Activated T-helper 17 cell treated with anti-CD3 and anti-CD28 coated beads, Interleukin-2, amount 50 U/mL, for 72 hours (primary cell): ENCODE measurements around the gene RNU5B-1. TPM values are rescaled to one million over a fixed set of nuclear protein-coding genes. Genes with fewer than 3 reads are reported as not detected.

ENCODE experiments used
- ATAC-seq: fragments of 150-1000 bp; cut with Tn5 transposase; replicated peaks from 2 replicates; pipeline ENCODE4 v1.10.0; 2021; ENCODE audit warnings: mild to moderate bottlenecking, moderate library complexity
- H3K27ac Mint-ChIP-seq: one replicate; pipeline ENCODE4 v1.8.0; 2022; ENCODE audit warnings: mixed read lengths
- H3K27me3 Mint-ChIP-seq: one replicate; pipeline ENCODE4 v1.8.0; 2022; ENCODE audit warnings: mixed read lengths
- H3K36me3 Mint-ChIP-seq: one replicate; pipeline ENCODE4 v1.8.0; 2022; ENCODE audit warnings: low read depth, mild to moderate bottlenecking, mixed read lengths
- H3K4me1 Mint-ChIP-seq: one replicate; pipeline ENCODE4 v1.8.0; 2022; ENCODE audit warnings: mixed read lengths
- H3K4me3 Mint-ChIP-seq: one replicate; pipeline ENCODE4 v1.8.0; 2022; ENCODE audit warnings: mild to moderate bottlenecking, mixed read lengths
- H3K9me3 Mint-ChIP-seq: one replicate; pipeline ENCODE4 v1.8.0; 2022; ENCODE audit warnings: mixed read lengths
- total RNA-seq, 2 donors: library from RNA; stranded (reverse); gene quantifications; one replicate each; pipeline ENCODE4 v1.2.3, GENCODE V29; 2022

RNU5B-1 gene
- total RNA-seq, 2 donors from 2014 or later: 14.1 TPM; not detected in 1

DNA sequence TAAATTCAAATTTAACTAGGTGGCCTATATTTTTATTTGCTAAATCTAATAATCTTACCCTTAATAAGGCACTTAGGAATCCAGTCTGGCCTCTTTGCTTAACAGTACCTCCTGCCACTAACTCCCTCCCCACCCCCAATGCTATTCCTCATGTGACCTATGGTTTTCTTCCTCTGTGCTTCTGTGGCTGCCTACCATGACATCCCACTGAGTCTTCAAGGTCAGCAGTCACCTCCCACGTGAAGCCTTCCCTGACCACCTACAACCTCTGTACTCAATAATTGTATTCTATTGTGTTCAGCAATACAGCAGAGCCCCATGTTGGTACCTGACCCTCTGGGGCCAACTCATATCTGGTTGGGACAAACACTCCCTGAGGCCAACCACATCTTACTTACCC, 27.5 kb upstream of the RNU5B-1 start:
- Mint-ChIP-seq H3K27me3 (no peaks in the 10 kb centered on the region), H3K36me3 (peaks cover 9% of the 10 kb centered on the region), H3K27ac (peak overlapping the region; percentile 1), H3K9me3 (no peaks in the 10 kb centered on the region), H3K4me3 (no peak overlapping the region), H3K4me1 (peaks cover 21% of the 10 kb centered on the region)
- no peak for ATAC-seq

DNA sequence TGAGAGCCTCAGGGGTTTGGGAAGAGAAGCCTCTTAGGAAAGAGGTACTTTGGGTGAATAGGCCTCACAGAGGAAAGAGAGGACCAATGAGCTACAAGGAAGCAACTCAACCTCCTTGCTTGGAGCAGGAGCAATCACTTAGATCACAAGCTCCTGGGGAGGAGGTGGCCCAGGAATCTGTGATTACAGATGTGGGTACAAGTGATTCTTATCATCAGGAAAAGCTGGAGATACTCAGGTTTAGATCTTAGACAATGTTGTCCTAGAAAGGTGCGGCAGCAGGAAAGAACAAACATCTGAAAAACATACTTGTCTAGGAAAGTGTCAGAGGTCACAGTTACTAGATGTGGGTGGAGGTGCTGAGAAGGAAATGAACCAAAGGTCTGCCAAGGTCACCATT, 26.0 kb upstream of the RNU5B-1 start:
- no peak overlapping the region for H3K4me3 Mint-ChIP-seq
- peaks cover 23% of the 10 kb centered on the region for H3K4me1 Mint-ChIP-seq
- H3K9me3 Mint-ChIP-seq: no peaks in the 10 kb centered on the region
- no peak for ATAC-seq
- H3K27ac Mint-ChIP-seq: peak overlapping the region; percentile 1
- H3K27me3 Mint-ChIP-seq: no peaks in the 10 kb centered on the region
- peaks cover 14% of the 10 kb centered on the region for H3K36me3 Mint-ChIP-seq

DNA sequence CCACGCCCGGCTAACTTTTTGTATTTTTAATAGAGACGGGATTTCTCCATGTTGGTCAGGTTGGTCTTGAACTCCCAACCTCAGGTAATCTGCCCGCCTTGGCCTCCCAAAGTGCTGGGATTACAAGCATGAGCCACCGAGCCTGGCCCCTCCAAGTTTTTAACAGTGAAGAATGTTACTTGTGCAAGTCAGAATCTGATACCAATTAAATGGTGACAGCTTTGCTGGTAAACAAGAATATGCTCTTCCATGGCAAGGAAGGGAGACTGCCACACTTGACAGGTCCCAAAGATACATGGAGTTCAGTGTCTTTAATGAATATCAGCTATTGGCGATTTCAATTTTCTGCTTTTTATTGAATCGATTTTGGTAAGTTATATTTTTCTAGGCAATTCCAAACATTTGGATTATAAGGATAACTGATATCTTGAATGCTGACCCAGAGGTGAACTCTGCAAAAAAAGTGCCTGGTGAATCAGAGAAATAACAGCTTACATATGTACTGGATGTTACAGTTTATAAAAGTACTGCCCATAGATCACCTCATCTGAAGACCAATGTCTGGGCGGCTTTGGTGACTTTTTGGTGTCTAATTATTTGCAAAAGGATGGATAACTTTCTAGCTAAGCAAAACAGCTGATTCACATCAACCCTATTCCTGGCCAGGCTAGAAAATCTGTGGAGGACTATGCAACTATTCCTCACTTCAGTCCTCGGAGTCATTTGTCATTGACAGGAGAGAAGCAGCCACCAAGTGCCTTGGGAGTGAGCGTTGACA, 19.0 kb upstream of the RNU5B-1 start:
- peak overlapping the region; percentile 90 for H3K4me3 Mint-ChIP-seq
- H3K27ac Mint-ChIP-seq: peak overlapping the region; percentile 94
- H3K9me3 Mint-ChIP-seq: no peaks in the 10 kb centered on the region
- H3K36me3 Mint-ChIP-seq: peaks cover 4% of the 10 kb centered on the region
- ATAC-seq: no peak
- H3K4me1 Mint-ChIP-seq: peaks cover 10% of the 10 kb centered on the region
- H3K27me3 Mint-ChIP-seq: no peaks in the 10 kb centered on the region

DNA sequence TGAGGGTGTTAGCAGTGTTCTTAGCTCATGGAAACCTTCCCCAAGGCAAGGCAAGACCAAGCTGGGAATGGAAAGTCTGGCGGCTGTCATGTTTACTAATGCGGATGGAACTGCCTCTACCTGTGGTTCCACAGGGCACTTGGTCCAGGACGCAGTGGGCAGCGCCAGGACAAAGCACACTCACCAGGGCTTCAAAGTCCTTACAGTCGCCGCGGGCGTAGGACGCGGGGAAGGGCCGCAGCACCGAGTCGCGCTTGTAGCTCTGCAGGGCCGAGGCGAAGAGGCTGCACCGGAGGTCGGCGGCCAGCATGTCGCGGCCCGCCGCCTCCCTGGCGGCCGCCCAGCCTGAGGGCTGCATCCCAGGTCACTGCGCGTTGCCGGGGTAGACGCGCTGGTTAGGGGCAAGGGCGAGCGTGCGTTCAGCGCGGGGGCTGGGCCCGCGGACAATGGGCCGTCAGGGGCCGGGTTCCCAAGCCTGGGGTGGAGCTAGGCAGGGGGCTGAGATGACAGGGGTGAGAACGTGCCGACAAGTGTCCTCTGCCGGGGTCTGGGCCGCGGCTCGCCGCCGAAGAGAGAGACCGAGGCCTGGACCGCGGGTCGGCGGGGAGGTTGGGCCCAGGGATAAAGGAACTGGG, 18.3 kb upstream of the RNU5B-1 start:
- H3K27me3 Mint-ChIP-seq: no peaks in the 10 kb centered on the region
- peak; percentile 47 for ATAC-seq
- peaks cover 4% of the 10 kb centered on the region for H3K36me3 Mint-ChIP-seq
- H3K27ac Mint-ChIP-seq: peak overlapping the region; percentile 94
- H3K4me1 Mint-ChIP-seq: peaks cover 10% of the 10 kb centered on the region
- no peaks in the 10 kb centered on the region for H3K9me3 Mint-ChIP-seq
- peak overlapping the region; percentile 90 for H3K4me3 Mint-ChIP-seq

- no peaks in the 10 kb centered on the region for H3K9me3 Mint-ChIP-seq
- H3K4me1 Mint-ChIP-seq: peaks cover 10% of the 10 kb centered on the region
- no peaks in the 10 kb centered on the region for H3K27me3 Mint-ChIP-seq
- peak; percentile 97 for ATAC-seq
- H3K36me3 Mint-ChIP-seq: peaks cover 4% of the 10 kb centered on the region
- peak within 1 kb of the TSS; percentile 90 for H3K4me3 Mint-ChIP-seq
- H3K27ac Mint-ChIP-seq: peak within 1 kb of the TSS; percentile 94
These were observed 17.6 kb upstream of the RNU5B-1 start, which contains the start of gene PARP16 for GRCh38 chr15:65286704-65287519. Gene PARP16, minus strand, starts transcription at chr15:65286883. Its CDS starts 457 bp downstream, at chr15:65286426.

DNA sequence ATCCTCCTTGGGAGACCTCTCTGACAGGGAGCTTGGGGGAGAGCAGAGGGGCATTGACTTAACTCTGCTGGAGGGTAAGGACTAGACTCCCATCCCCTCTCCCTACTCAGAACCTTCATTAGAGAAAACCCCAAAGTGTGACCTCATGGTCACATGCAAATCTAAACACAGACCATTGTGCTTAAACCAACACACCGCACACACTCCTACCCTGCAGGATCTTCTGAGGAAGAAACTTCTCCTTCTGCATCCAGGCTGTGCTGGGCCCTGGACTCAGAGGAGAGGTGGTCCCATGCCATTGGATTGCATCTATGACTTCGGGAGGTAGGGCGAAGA, 17.0 kb upstream of the RNU5B-1 start:
- no peaks in the 10 kb centered on the region for H3K9me3 Mint-ChIP-seq
- no peak for ATAC-seq
- no peaks in the 10 kb centered on the region for H3K27me3 Mint-ChIP-seq
- H3K36me3 Mint-ChIP-seq: peaks cover 2% of the 10 kb centered on the region
- H3K4me3 Mint-ChIP-seq: peak overlapping the region; percentile 90
- peak overlapping the region; percentile 94 for H3K27ac Mint-ChIP-seq
- H3K4me1 Mint-ChIP-seq: peaks cover 10% of the 10 kb centered on the region

- H3K4me1 Mint-ChIP-seq: peaks cover 4% of the 10 kb centered on the region
These were observed 15.1 kb upstream of the RNU5B-1 start for GRCh38 chr15:65289261-65289854.

GRCh38 chr15:65290228-65290627, 14.2 kb upstream of the RNU5B-1 start:
- H3K36me3 Mint-ChIP-seq: no peaks in the 10 kb centered on the region
- peaks cover 4% of the 10 kb centered on the region for H3K4me1 Mint-ChIP-seq
- no peak overlapping the region for H3K4me3 Mint-ChIP-seq
- no peak overlapping the region for H3K27ac Mint-ChIP-seq
- no peaks in the 10 kb centered on the region for H3K9me3 Mint-ChIP-seq
- ATAC-seq: no peak
- no peaks in the 10 kb centered on the region for H3K27me3 Mint-ChIP-seq

More at GRCh38 chr15:65289261-65289854, 15.1 kb upstream of the RNU5B-1 start:
- no peak for ATAC-seq
- Mint-ChIP-seq H3K4me3 (no peak overlapping the region), H3K9me3 (no peaks in the 10 kb centered on the region), H3K27me3 (no peaks in the 10 kb centered on the region), H3K36me3 (no peaks in the 10 kb centered on the region), H3K27ac (no peak overlapping the region)

- no peak overlapping the region for H3K4me3 Mint-ChIP-seq
- no peak overlapping the region for H3K27ac Mint-ChIP-seq
- peaks cover 10% of the 10 kb centered on the region for H3K4me1 Mint-ChIP-seq
- H3K36me3 Mint-ChIP-seq: peaks cover 12% of the 10 kb centered on the region
- no peaks in the 10 kb centered on the region for H3K9me3 Mint-ChIP-seq
- no peak for ATAC-seq
- no peaks in the 10 kb centered on the region for H3K27me3 Mint-ChIP-seq
These were observed 11.4 kb upstream of the RNU5B-1 start for GRCh38 chr15:65292938-65293518.

- H3K4me3 Mint-ChIP-seq: peak overlapping the region; percentile 84
- H3K9me3 Mint-ChIP-seq: no peaks in the 10 kb centered on the region
- H3K36me3 Mint-ChIP-seq: peaks cover 20% of the 10 kb centered on the region
- no peak for ATAC-seq
- H3K4me1 Mint-ChIP-seq: peaks cover 20% of the 10 kb centered on the region
- H3K27me3 Mint-ChIP-seq: no peaks in the 10 kb centered on the region
- H3K27ac Mint-ChIP-seq: peak overlapping the region; percentile 64
These were observed 5.7 kb upstream of the RNU5B-1 start for GRCh38 chr15:65298731-65299130.

- Mint-ChIP-seq H3K27me3 (no peaks in the 10 kb centered on the region), H3K9me3 (no peaks in the 10 kb centered on the region), H3K4me3 (peak overlapping the region; percentile 84), H3K4me1 (peaks cover 28% of the 10 kb centered on the region), H3K36me3 (peaks cover 29% of the 10 kb centered on the region), H3K27ac (peak overlapping the region; percentile 85)
- no peak for ATAC-seq
These were observed 3.5 kb upstream of the RNU5B-1 start for GRCh38 chr15:65300924-65301441.

- Mint-ChIP-seq H3K4me3 (peak overlapping the region; percentile 42), H3K27ac (no peak overlapping the region), H3K9me3 (no peaks in the 10 kb centered on the region), H3K36me3 (peaks cover 23% of the 10 kb centered on the region), H3K4me1 (peaks cover 22% of the 10 kb centered on the region), H3K27me3 (no peaks in the 10 kb centered on the region)
- no peak for ATAC-seq
These were observed 2.4 kb upstream of the RNU5B-1 start for GRCh38 chr15:65302061-65302460.

- peaks cover 16% of the 10 kb centered on the region for H3K4me1 Mint-ChIP-seq
- H3K36me3 Mint-ChIP-seq: peaks cover 23% of the 10 kb centered on the region
- H3K27ac Mint-ChIP-seq: peak overlapping the region; percentile 100
- H3K27me3 Mint-ChIP-seq: no peaks in the 10 kb centered on the region
- ATAC-seq: peak; percentile 5
- no peaks in the 10 kb centered on the region for H3K9me3 Mint-ChIP-seq
- peak overlapping the region; percentile 93 for H3K4me3 Mint-ChIP-seq
These were observed 643 bp upstream of the RNU5B-1 start for GRCh38 chr15:65303687-65304380.
